GM11168 (cell line): Measurements from ENCODE around the gene KPNA4.
"Not testable (repeated sequence)": the region's sequence is repeated elsewhere in the genome, so short reads cannot be mapped to it uniquely, and the experiment has no call there.

Experiments
- in situ Hi-C: fragments of 300-500 bp; cut with MboI; formaldehyde crosslinking; loops from one replicate; pipeline ENCODE4 v1.12.0; 2022; ENCODE audit warnings: low sequenced_read_pairs; ENCODE audit not compliant: unreplicated experiment

The KPNA4 gene

GRCh38 chr3:160565442-160566403 is at the start of gene KPNA4:
Gene KPNA4, minus strand, starts transcription at chr3:160565571. Its CDS starts 289 bp downstream, at chr3:160565282.
- in situ Hi-C loops: no loop called here

GRCh38 chr3:160613661-160614060 is 48.3 kb upstream of the KPNA4 start:
- in situ Hi-C loops: no loop called here

GRCh38 chr3:160612386-160613075 is 47.2 kb upstream of the KPNA4 start:
- in situ Hi-C loops: no loop called here

- in situ Hi-C loops: no loop called here
These were observed 45.8 kb upstream of the KPNA4 start for GRCh38 chr3:160611141-160611540.

- in situ Hi-C loops: no loop called here
These were observed 43.5 kb upstream of the KPNA4 start for GRCh38 chr3:160608870-160609269.

- in situ Hi-C loops: no loop called here
These were observed 42.5 kb upstream of the KPNA4 start for GRCh38 chr3:160607826-160608225.

- in situ Hi-C loops: no loop called here
These were observed 39.9 kb upstream of the KPNA4 start for GRCh38 chr3:160605315-160605714.

GRCh38 chr3:160603845-160604244 is 38.5 kb upstream of the KPNA4 start:
- in situ Hi-C loops: not testable (repeated sequence)

GRCh38 chr3:160602259-160602658 is 36.9 kb upstream of the KPNA4 start:
- in situ Hi-C loops: no loop called here

GRCh38 chr3:160601288-160601687 is 35.9 kb upstream of the KPNA4 start:
- in situ Hi-C loops: no loop called here

GRCh38 chr3:160598865-160599264 is 33.5 kb upstream of the KPNA4 start:
- in situ Hi-C loops: no loop called here

GRCh38 chr3:160588023-160588422 is 22.7 kb upstream of the KPNA4 start:
- in situ Hi-C loops: no loop called here

- in situ Hi-C loops: no loop called here
These were observed 21.7 kb upstream of the KPNA4 start for GRCh38 chr3:160587105-160587504.

- in situ Hi-C loops: no loop called here
These were observed 21.3 kb upstream of the KPNA4 start for GRCh38 chr3:160586679-160587078.

GRCh38 chr3:160583451-160583850 is 18.1 kb upstream of the KPNA4 start:
- in situ Hi-C loops: no loop called here

- in situ Hi-C loops: no loop called here
These were observed 15.6 kb upstream of the KPNA4 start for GRCh38 chr3:160580938-160581337.

GRCh38 chr3:160577556-160578195 is 12.3 kb upstream of the KPNA4 start:
- in situ Hi-C loops: no loop called here

- in situ Hi-C loops: no loop called here
These were observed 11.7 kb upstream of the KPNA4 start for GRCh38 chr3:160577093-160577492.

GRCh38 chr3:160576621-160577020 is 11.2 kb upstream of the KPNA4 start:
- in situ Hi-C loops: no loop called here

GRCh38 chr3:160575589-160575988 is 10.2 kb upstream of the KPNA4 start:
- in situ Hi-C loops: no loop called here

GRCh38 chr3:160574636-160575035 is 9.3 kb upstream of the KPNA4 start:
- in situ Hi-C loops: no loop called here
